GM12892 (cell line): ENCODE results near the gene GANC.

Experiments
- POLR2A ChIP-seq: IDR thresholded peaks from 2 replicates; pipeline ENCODE4 v1.6.1; 2011; ENCODE audit warnings: low read depth, low read length, control low read depth
- POLR2AphosphoS5 ChIP-seq: IDR thresholded peaks from 2 replicates; pipeline ENCODE4 v1.6.1; 2011; ENCODE audit warnings: low read depth, low read length, control low read depth

- TF ChIP-seq POLR2AphosphoS5 (no peak), POLR2A (no peak)
Measured at GRCh38 chr15:42267286-42267685, 5.7 kb upstream of the GANC start.
